Hematopoietic multipotent progenitor cell treated with erythropoietin and hydrocortisone succinate and interleukin-3 and kit ligand, for 17 days (in vitro differentiated cells): ENCODE results near the gene PDE4B.

Experiments
- DNase-seq: peaks from one replicate; pipeline ENCODE4 v3.0.0-alpha.2; 2015; ENCODE audit warnings: low spot score

Gene PDE4B

GRCh38 chr1:65792669-65793358 is at the start of gene PDE4B:
Gene PDE4B (plus strand): TSS chr1:65792895.
- no peak for DNase-seq

GRCh38 chr1:65744731-65745130 is 48.0 kb upstream of the PDE4B start:
- DNase-seq = no peak

GRCh38 chr1:65751961-65752360 is 40.7 kb upstream of the PDE4B start:
- DNase-seq = no peak

- DNase-seq = no peak
Measured at GRCh38 chr1:65756616-65757015, 36.1 kb upstream of the PDE4B start.

- DNase-seq = no peak
Measured at GRCh38 chr1:65757531-65757930, 35.2 kb upstream of the PDE4B start.

- DNase-seq = no peak
Measured at GRCh38 chr1:65758128-65758527, 34.6 kb upstream of the PDE4B start.

GRCh38 chr1:65759516-65759915 is 33.2 kb upstream of the PDE4B start:
- DNase-seq = no peak

- no peak for DNase-seq
Measured at GRCh38 chr1:65762081-65762862, 30.4 kb upstream of the PDE4B start.

GRCh38 chr1:65764052-65764451 is 28.6 kb upstream of the PDE4B start:
- no peak for DNase-seq

GRCh38 chr1:65765631-65766030 is 27.1 kb upstream of the PDE4B start:
- DNase-seq = no peak

- no peak for DNase-seq
Measured at GRCh38 chr1:65769636-65770035, 23.1 kb upstream of the PDE4B start.

- no peak for DNase-seq
Measured at GRCh38 chr1:65772607-65773006, 20.1 kb upstream of the PDE4B start.

- no peak for DNase-seq
Measured at GRCh38 chr1:65773391-65774123, 19.1 kb upstream of the PDE4B start.

GRCh38 chr1:65788762-65789161 is 3.9 kb upstream of the PDE4B start:
- DNase-seq = no peak

- no peak for DNase-seq
Measured at GRCh38 chr1:65791396-65791795, 1.3 kb upstream of the PDE4B start.

- no peak for DNase-seq
Measured at GRCh38 chr1:65791801-65792668, 660 bp upstream of the PDE4B start.

GRCh38 chr1:65793359-65793732 is 651 bp downstream of the PDE4B start:
- DNase-seq = no peak

- DNase-seq = no peak
Measured at GRCh38 chr1:65795311-65795710, 2.6 kb downstream of the PDE4B start.

GRCh38 chr1:65799601-65800000 is 6.9 kb downstream of the PDE4B start:
- DNase-seq = no peak

GRCh38 chr1:65804584-65804983 is 11.9 kb downstream of the PDE4B start:
- DNase-seq = no peak

- no peak for DNase-seq
Measured at GRCh38 chr1:65812065-65812464, 19.4 kb downstream of the PDE4B start.

GRCh38 chr1:65813956-65814355 is 21.3 kb downstream of the PDE4B start:
- DNase-seq = no peak
